Neural cell (in vitro differentiated cells): ENCODE results near the gene LRRC58. TPM values are rescaled to one million over a fixed set of nuclear protein-coding genes. Genes with fewer than 3 reads are reported as not detected.

Experiments
- H2AFZ ChIP-seq: fragments of 200-600, 300-800 bp; sonication (generic), shearing (Covaris generic); 2 replicates; pipeline ENCODE4 v1.6.0; 2014; ENCODE audit warnings: low read depth, mild to moderate bottlenecking, antibody characterized with exemption, low read length, moderate library complexity
- H3F3A ChIP-seq: fragments of 200-600 bp; shearing (Covaris generic); 2 replicates; pipeline ENCODE4 v1.6.1; 2016; ENCODE audit warnings: mild to moderate bottlenecking, moderate library complexity, mixed read lengths, antibody characterized with exemption, low read length; ENCODE audit not compliant: insufficient read depth, poor library complexity, severe bottlenecking
- H3K27ac ChIP-seq: fragments of 200-600, 300-800 bp; sonication (generic), shearing (Covaris generic); 2 replicates; pipeline ENCODE4 v1.5.1; 2014; ENCODE audit warnings: mild to moderate bottlenecking, low read length, moderate library complexity
- H3K27me3 ChIP-seq: fragments of 300-800, 200-600 bp; sonication (generic), shearing (Covaris generic); 2 replicates; pipeline ENCODE4 v1.6.0; 2014; ENCODE audit warnings: mild to moderate bottlenecking, low read depth, low read length, moderate library complexity; ENCODE audit not compliant: insufficient read depth
- H3K36me3 ChIP-seq: fragments of 300-800, 200-600 bp; sonication (generic), shearing (Covaris generic); 2 replicates; pipeline ENCODE4 v1.5.1; 2014; ENCODE audit warnings: mild to moderate bottlenecking, antibody characterized with exemption, low read length, moderate library complexity; ENCODE audit not compliant: insufficient read depth
- H3K4me2 ChIP-seq: fragments of 300-800, 200-600 bp; sonication (generic), shearing (Covaris generic); 2 replicates; pipeline ENCODE4 v1.6.0; 2014; ENCODE audit warnings: mild to moderate bottlenecking, low read length
- H3K4me3 ChIP-seq: fragments of 300-800, 200-600 bp; sonication (generic), shearing (Covaris generic); 2 replicates; pipeline ENCODE4 v1.5.1; 2014; ENCODE audit warnings: mild to moderate bottlenecking, low read length, moderate library complexity
- H3K79me2 ChIP-seq: fragments of 200-600 bp; shearing (Covaris generic); replicated peaks from 2 replicates; pipeline ENCODE4 v1.6.0; 2014; ENCODE audit warnings: mild to moderate bottlenecking, low read length, moderate library complexity; ENCODE audit not compliant: insufficient read depth
- H3K9ac ChIP-seq: fragments of 300-800, 200-600 bp; sonication (generic), shearing (Covaris generic); 2 replicates; pipeline ENCODE4 v1.6.1; 2016; ENCODE audit warnings: mild to moderate bottlenecking, low read length, mixed read lengths
- H3K9me2 ChIP-seq: fragments of 200-600 bp; shearing (Covaris generic); 2 replicates; pipeline ENCODE4 v1.6.1; 2016; ENCODE audit warnings: mild to moderate bottlenecking, low read length, mixed read lengths; ENCODE audit not compliant: insufficient read depth
- H3K9me3 ChIP-seq: fragments of 200-600, 300-800 bp; sonication (generic), shearing (Covaris generic); 2 replicates; pipeline ENCODE4 v1.6.1; 2016; ENCODE audit warnings: mild to moderate bottlenecking, mixed run types, low read length, moderate library complexity, mixed read lengths
- H4K20me1 ChIP-seq: fragments of 200-600 bp; shearing (Covaris generic); 2 replicates; pipeline ENCODE4 v1.6.1; 2016; ENCODE audit warnings: mild to moderate bottlenecking, mixed run types; ENCODE audit not compliant: insufficient read depth
- CTCF ChIP-seq: fragments of 450-650 bp; IDR thresholded peaks from 2 replicates; pipeline ENCODE4 v1.5.1; 2014; ENCODE audit warnings: antibody characterized with exemption, mild to moderate bottlenecking, moderate library complexity; ENCODE audit not compliant: poor library complexity, severe bottlenecking
- EP300 ChIP-seq: fragments of 450-650 bp; conservative IDR thresholded peaks from 2 replicates; pipeline ENCODE4 v1.6.1; 2014; ENCODE audit warnings: antibody characterized with exemption, mild to moderate bottlenecking, moderate library complexity; ENCODE audit not compliant: poor library complexity, severe bottlenecking
- EZH2 ChIP-seq: fragments of 200-600, 300-800 bp; shearing (Covaris generic), sonication (generic); IDR thresholded peaks from 2 replicates; pipeline ENCODE4 v1.6.1; 2014; ENCODE audit warnings: antibody characterized with exemption, low read length, borderline replicate concordance, mild to moderate bottlenecking; ENCODE audit not compliant: insufficient read depth, poor library complexity, severe bottlenecking
- MXI1 ChIP-seq: fragments of 450-650 bp; conservative IDR thresholded peaks from 2 replicates; pipeline ENCODE4 v1.6.1; 2014; ENCODE audit warnings: antibody characterized with exemption, mild to moderate bottlenecking; ENCODE audit not compliant: poor library complexity, severe bottlenecking
- POLR2AphosphoS5 ChIP-seq: IDR thresholded peaks from 2 replicates; pipeline ENCODE4 v1.6.1; 2012
- RAD21 ChIP-seq: fragments of 450-650 bp; conservative IDR thresholded peaks from 2 replicates; pipeline ENCODE4 v1.6.1; 2014; ENCODE audit warnings: antibody characterized with exemption, mild to moderate bottlenecking, moderate library complexity
- SMC3 ChIP-seq: fragments of 450-650 bp; conservative IDR thresholded peaks from 2 replicates; pipeline ENCODE4 v1.6.1; 2014; ENCODE audit warnings: antibody characterized with exemption, mild to moderate bottlenecking, moderate library complexity; ENCODE audit not compliant: poor library complexity
- TAF1 ChIP-seq: IDR thresholded peaks from 2 replicates; pipeline ENCODE4 v1.6.1; 2012; ENCODE audit warnings: low read depth
- polyA plus RNA-seq: library from polyadenylated mRNA; depleted of rRNA; stranded (reverse); fragments of >200 nt; gene quantifications from 2 replicates; pipeline ENCODE4 v1.2.3, GENCODE V29; 2014
- TF ChIP-seq, protein P1 (sequence below): IDR thresholded peaks from 2 replicates; pipeline ENCODE4 v1.6.1; 2012; ENCODE audit warnings: borderline replicate concordance

The LRRC58 gene
- polyA plus RNA-seq, 1 donor from 2014 or later: 7.8 TPM

DNA sequence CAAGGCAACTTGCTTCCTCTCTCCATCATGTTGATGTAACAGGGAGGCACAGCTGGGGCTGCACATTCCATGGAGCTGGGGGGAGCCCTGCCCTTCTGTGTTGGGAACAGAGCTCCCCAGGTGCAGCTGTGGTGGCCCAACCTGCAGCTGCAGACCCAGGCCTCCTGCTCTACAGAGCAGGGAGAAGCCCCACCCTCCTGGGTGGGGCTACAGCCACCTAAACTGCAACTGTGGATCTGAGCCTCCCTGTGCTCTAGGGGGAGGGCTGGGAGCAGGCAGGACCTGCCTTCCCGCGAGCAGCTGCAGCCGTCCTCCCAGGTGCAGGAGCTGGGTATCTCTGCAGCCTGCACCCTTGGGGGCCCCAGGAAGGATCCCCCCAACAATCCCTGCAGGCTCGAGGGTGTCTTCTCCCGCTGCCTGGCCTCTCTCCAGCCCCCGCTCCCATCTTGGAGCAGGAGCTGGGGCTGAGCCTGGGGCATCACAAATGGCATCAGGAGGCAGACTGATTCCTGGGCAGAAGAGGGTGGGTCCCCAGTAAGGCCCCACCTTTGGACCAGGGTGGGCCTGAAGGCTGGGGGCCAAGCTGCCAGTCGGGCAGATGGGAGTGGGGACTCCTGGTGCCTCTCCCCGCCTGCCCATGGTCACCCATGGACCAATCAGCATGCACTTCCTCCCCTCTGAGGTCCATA lies 7.4 kb downstream of the LRRC58 start:
- Histone ChIP-seq H3K27ac (no peak overlapping the region), H3K4me3 (no peak overlapping the region), H3K27me3 (no peaks in the 10 kb centered on the region), H3K4me2 (no peak overlapping the region), H3K9me3 (no peaks in the 10 kb centered on the region), H3K79me2 (peaks cover 35% of the 10 kb centered on the region), H3K9ac (no peak overlapping the region), H3K36me3 (no peaks in the 10 kb centered on the region), H3F3A (no peaks in the 10 kb centered on the region), H3K9me2 (no peaks in the 10 kb centered on the region), H4K20me1 (no peaks in the 10 kb centered on the region), H2AFZ (no peak overlapping the region)
- no peak for TF ChIP-seq MXI1

DNA sequence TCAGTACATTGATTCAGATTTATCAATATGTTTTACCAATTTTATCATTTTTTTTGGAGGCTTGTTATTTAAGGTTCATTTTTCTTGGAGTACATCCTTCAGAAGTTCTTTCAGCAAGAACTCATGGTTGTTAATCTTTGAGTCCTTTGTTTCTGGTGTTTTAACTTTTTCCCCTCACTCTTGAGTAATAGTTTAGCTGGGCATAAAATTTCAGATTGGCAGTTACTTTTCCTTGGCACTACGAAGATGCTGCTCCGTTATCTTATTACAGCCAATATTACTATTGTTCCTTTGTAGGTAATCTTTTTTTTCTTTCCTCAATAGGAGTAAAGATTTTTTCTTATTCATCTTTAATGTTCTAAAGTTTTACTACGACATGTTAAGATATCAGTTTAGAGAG lies 9.8 kb downstream of the LRRC58 start:
- Histone ChIP-seq H4K20me1 (no peaks in the 10 kb centered on the region), H3F3A (no peaks in the 10 kb centered on the region), H3K9me2 (no peaks in the 10 kb centered on the region), H3K79me2 (peaks cover 13% of the 10 kb centered on the region), H3K9me3 (no peaks in the 10 kb centered on the region), H3K27me3 (no peaks in the 10 kb centered on the region), H3K9ac (no peak overlapping the region), H2AFZ (no peak overlapping the region), H3K36me3 (no peaks in the 10 kb centered on the region), H3K27ac (no peak overlapping the region), H3K4me2 (no peak overlapping the region), H3K4me3 (no peak overlapping the region)
- TF ChIP-seq MXI1: no peak
- no peak for TF ChIP-seq POLR2AphosphoS5
- TF ChIP-seq, protein P1, sequence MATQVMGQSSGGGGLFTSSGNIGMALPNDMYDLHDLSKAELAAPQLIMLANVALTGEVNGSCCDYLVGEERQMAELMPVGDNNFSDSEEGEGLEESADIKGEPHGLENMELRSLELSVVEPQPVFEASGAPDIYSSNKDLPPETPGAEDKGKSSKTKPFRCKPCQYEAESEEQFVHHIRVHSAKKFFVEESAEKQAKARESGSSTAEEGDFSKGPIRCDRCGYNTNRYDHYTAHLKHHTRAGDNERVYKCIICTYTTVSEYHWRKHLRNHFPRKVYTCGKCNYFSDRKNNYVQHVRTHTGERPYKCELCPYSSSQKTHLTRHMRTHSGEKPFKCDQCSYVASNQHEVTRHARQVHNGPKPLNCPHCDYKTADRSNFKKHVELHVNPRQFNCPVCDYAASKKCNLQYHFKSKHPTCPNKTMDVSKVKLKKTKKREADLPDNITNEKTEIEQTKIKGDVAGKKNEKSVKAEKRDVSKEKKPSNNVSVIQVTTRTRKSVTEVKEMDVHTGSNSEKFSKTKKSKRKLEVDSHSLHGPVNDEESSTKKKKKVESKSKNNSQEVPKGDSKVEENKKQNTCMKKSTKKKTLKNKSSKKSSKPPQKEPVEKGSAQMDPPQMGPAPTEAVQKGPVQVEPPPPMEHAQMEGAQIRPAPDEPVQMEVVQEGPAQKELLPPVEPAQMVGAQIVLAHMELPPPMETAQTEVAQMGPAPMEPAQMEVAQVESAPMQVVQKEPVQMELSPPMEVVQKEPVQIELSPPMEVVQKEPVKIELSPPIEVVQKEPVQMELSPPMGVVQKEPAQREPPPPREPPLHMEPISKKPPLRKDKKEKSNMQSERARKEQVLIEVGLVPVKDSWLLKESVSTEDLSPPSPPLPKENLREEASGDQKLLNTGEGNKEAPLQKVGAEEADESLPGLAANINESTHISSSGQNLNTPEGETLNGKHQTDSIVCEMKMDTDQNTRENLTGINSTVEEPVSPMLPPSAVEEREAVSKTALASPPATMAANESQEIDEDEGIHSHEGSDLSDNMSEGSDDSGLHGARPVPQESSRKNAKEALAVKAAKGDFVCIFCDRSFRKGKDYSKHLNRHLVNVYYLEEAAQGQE: no peak
- no peak for TF ChIP-seq RAD21
- no peak for TF ChIP-seq TAF1
- no peak for TF ChIP-seq SMC3
- no peak for TF ChIP-seq EP300
- TF ChIP-seq CTCF: no peak
- TF ChIP-seq EZH2: no peak
